GM18505 (cell line): ENCODE measurements around the gene OR5T1.

ENCODE experiments used
- ATAC-seq: cut with Tn5 transposase; IDR thresholded peaks from one replicate; pipeline ENCODE4 v1.9.1; 2021; ENCODE audit not compliant: unreplicated experiment
- POLR2A ChIP-seq: IDR thresholded peaks from 4 replicates; pipeline ENCODE4 v1.6.1; 2011; ENCODE audit warnings: borderline replicate concordance; ENCODE audit not compliant: insufficient read depth, insufficient read length; ENCODE audit errors: extremely low read depth

Gene OR5T1

GRCh38 chr11:56273854-56274253, at the start of gene OR5T1:
OR5T1 (plus strand) TSS chr11:56274154; CDS start chr11:56275639, 1,485 bp downstream.
- no peak for ATAC-seq
- TF ChIP-seq POLR2A = no peak

- no peak for TF ChIP-seq POLR2A
- no peak for ATAC-seq
Measured at GRCh38 chr11:56234155-56234554, 39.8 kb upstream of the OR5T1 start, which contains the start of gene OR5T2. OR5T2 (minus strand) TSS chr11:56234255; CDS start chr11:56233062, 1,193 bp downstream.

- no peak for ATAC-seq
- no peak for TF ChIP-seq POLR2A
Measured at GRCh38 chr11:56251954-56252353, 22.0 kb upstream of the OR5T1 start, which contains the start of gene OR5T3. OR5T3 (plus strand) TSS chr11:56252254; CDS start chr11:56252254, 0 bp downstream.

DNA sequence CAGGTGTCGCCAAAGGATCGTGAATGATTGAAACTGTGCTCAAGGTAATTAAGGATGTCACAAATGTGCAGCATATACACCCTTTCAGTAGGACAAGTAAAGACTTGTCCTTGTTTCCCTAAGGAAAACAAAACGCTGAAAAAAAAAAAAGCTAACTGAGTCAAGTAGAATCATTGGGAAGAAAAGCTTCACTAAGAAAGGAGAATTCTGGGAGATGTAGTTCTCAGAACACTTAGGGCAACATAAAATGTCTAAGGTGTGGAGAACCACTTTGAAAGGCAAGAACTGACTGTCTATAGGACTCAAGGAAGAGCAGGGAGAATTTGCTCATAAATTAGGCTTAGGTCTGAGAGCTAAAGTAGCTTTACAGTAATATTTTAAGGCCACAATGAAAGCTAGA, 2.9 kb upstream of the OR5T1 start:
- ATAC-seq = no peak
- no peak for TF ChIP-seq POLR2A

DNA sequence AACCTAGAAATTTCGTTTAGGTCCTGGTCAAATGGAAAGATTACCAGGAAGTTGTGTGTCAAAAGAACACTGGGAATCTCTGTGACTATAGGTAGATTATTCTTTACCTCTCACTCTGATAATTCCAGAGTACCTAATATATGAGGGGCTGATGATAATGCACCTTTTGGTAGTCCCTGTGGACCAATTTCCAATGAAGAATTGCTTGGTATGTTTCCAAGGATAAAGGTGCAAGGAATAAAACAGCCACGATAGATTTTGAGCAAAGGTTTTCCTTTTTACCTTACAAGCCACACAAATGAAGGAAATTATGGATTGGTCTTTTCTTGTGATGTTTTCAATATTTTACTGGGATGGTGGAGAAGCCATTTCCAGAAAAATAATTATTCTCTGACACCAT, 18.2 kb downstream of the OR5T1 start, which contains the start of gene OR8H1:
Gene OR8H1, minus strand, starts transcription at position 101 of the 400 bp plus-strand sequence. CDS start 1,192 bp downstream, outside the sequence.
- no peak for TF ChIP-seq POLR2A
- ATAC-seq = no peak

DNA sequence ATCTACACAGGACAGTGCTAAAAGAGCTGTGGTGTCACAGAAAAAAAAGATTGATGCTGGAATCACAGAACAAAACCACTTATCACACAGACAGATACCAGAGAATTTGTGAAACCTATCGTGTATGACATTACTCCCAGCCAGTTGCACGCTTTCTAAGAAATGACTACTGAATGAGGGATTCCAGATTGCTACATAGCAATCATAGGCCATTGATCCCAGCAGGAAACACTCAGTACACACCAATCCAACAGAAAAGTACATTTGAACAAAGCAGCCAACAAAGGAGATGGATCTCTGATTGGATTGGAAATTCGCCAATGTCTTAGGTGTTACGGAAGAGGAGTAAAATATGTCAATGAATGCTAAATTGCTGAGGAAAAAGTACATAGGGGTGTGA, 22.9 kb downstream of the OR5T1 start:
- TF ChIP-seq POLR2A = no peak
- ATAC-seq = no peak

GRCh38 chr11:56307836-56308235, 33.9 kb downstream of the OR5T1 start:
- ATAC-seq = no peak

DNA sequence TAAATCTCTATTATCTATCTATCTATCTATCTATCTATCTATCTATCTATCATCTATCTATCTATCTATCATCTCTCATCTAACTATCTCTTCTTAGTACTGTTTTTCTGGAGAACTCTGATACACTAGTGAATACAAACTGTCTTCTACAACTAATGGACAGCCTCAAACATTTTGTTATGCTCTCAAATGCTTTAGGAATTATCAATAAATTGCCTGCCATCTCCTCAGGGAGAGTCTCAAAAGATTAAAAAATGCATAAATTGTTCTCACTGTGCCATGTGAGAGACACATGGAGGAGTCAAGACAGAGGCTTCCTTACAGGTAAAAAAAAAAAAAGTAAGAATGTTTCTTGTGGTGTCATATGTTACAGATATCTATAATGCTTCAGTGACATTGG, 40.9 kb downstream of the OR5T1 start, which contains the start of gene OR8K3:
Gene OR8K3, plus strand, starts transcription at position 301 of the 400 bp plus-strand sequence. CDS start 3,163 bp downstream, outside the sequence.
- no peak for ATAC-seq

More at GRCh38 chr11:56307836-56308235, 33.9 kb downstream of the OR5T1 start:
- TF ChIP-seq POLR2A = no peak

More for the DNA sequence above, 40.9 kb downstream of the OR5T1 start, which contains the start of gene OR8K3:
- TF ChIP-seq POLR2A = no peak
